Gastroesophageal sphincter (tissue), 3 donors: ENCODE data around the gene TUBB8.
"Not testable (repeated sequence)": the region's sequence is repeated elsewhere in the genome, so short reads cannot be mapped to it uniquely, and the experiment has no call there.

Experiments
- EP300 ChIP-seq: sonication (generic); formaldehyde crosslinking; IDR thresholded peaks from one replicate; pipeline ENCODE4 v1.6.1; 2017; ENCODE audit warnings: antibody characterized with exemption, mild to moderate bottlenecking
- POLR2A ChIP-seq, 2 donors: fragments of 450-650 bp; IDR thresholded peaks; one replicate each; pipeline ENCODE4 v1.6.1; 2017; ENCODE audit warnings: antibody characterized with exemption in 2 of 2, mild to moderate bottlenecking in 2 of 2, moderate library complexity in 1 of 2
- POLR2AphosphoS5 ChIP-seq: sonication (generic); formaldehyde crosslinking; IDR thresholded peaks from one replicate; pipeline ENCODE4 v1.6.1; 2017; ENCODE audit warnings: antibody characterized with exemption
- TF ChIP-seq, protein P1 (sequence below), 4 experiments: fragments of 200-600 bp in 2 of 4; fragments of 450-650 bp in 2 of 4; sonication (generic) in 1 of 4; IDR thresholded peaks; one replicate each; pipeline ENCODE4 v1.5.1; 2017 to 2019; ENCODE audit warnings: antibody characterized with exemption in 4 of 4, mild to moderate bottlenecking in 2 of 4, moderate library complexity in 2 of 4

DNA sequence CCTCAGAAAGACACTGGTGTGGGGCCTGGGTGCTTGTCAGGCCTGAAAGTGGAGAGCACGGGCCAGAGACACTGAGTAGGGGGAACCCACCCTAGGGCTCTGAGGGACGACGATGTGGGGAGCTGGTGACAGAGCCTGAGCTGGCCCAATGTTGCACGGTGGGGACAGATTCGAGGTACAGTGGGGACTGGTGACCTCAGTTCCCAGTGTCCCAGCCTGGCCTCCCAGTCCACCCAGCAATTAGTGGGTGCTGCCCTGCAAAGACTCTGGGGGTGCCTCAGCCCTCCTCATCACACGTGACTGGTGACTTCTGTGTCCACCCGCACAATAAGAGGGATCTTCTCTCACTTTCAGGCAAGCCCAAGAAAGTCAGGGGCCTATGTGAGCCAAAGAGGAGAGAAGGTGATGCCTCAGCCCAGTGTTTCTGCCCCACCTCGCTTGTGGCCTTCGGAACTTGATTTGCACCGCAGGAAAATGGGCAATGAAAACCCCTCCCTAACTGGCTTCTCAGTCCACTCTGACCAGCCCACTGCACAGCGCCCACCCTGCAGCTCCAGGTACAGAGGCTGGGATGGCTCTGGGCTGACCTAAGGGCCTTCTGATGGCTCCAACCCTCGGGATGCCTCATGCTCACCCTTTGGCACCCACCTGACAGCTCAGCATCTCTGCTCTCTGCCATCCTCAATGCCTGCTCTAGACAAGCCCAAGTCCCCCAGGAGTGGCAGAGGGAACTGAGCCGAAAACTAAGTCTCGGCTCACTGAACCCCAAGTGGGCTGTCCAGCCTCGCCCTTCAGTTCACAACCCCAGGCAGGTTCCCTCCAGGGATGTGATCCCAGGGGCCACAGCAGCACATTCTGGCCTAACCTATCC is 36.4 kb downstream of the TUBB8 start:
- TF ChIP-seq POLR2A (IDR thresholded peaks at IDR 0.05); POLR2AphosphoS5; EP300: not testable (repeated sequence)
- TF ChIP-seq, protein P1, sequence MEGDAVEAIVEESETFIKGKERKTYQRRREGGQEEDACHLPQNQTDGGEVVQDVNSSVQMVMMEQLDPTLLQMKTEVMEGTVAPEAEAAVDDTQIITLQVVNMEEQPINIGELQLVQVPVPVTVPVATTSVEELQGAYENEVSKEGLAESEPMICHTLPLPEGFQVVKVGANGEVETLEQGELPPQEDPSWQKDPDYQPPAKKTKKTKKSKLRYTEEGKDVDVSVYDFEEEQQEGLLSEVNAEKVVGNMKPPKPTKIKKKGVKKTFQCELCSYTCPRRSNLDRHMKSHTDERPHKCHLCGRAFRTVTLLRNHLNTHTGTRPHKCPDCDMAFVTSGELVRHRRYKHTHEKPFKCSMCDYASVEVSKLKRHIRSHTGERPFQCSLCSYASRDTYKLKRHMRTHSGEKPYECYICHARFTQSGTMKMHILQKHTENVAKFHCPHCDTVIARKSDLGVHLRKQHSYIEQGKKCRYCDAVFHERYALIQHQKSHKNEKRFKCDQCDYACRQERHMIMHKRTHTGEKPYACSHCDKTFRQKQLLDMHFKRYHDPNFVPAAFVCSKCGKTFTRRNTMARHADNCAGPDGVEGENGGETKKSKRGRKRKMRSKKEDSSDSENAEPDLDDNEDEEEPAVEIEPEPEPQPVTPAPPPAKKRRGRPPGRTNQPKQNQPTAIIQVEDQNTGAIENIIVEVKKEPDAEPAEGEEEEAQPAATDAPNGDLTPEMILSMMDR (IDR thresholded peaks at IDR 0.05): not testable (repeated sequence)
